Activated B cell treated with CpG ODN at 0.5 μM for 24 hours (primary cell): ENCODE data around the gene ZNF43. TPM values are rescaled to one million over a fixed set of nuclear protein-coding genes. Genes with fewer than 3 reads are reported as not detected.
A peak's percentile ranks its signal among the peaks of the same experiment; 100 is the strongest.

Experiments
- ATAC-seq: fragments of 200-7000 bp; cut with Tn5 transposase; one replicate; pipeline ENCODE4 v1.10.0; 2021; ENCODE audit warnings: low read depth, mild to moderate bottlenecking, moderate library complexity
- CTCF ChIA-PET: fragments of 350-600 bp; sonication (Branson Sonifier 250); formaldehyde crosslinking; loops from one replicate; lab custom pipeline; 2021; ENCODE audit warnings: antibody characterized with exemption; lab: Charles Lee
- POLR2A ChIA-PET: fragments of 350-600 bp; sonication (Branson Sonifier 250); formaldehyde crosslinking; loops from one replicate; lab custom pipeline; 2021; ENCODE audit warnings: antibody characterized with exemption; lab: Charles Lee
- DNase-seq: peaks from one replicate; pipeline ENCODE4 v3.0.0; 2022
- H3K27ac Mint-ChIP-seq: one replicate; pipeline ENCODE4 v1.8.0; 2020; ENCODE audit warnings: mixed read lengths
- H3K27me3 Mint-ChIP-seq: one replicate; pipeline ENCODE4 v1.8.0; 2021; ENCODE audit warnings: mixed read lengths
- H3K36me3 Mint-ChIP-seq: one replicate; pipeline ENCODE4 v1.8.0; 2021; ENCODE audit warnings: low read depth, mixed read lengths
- H3K4me1 Mint-ChIP-seq: one replicate; pipeline ENCODE4 v1.8.0; 2021; ENCODE audit warnings: mixed read lengths
- H3K4me3 Mint-ChIP-seq: one replicate; pipeline ENCODE4 v1.8.0; 2020; ENCODE audit warnings: mild to moderate bottlenecking, mixed read lengths
- H3K9me3 Mint-ChIP-seq: one replicate; pipeline ENCODE4 v1.8.0; 2020; ENCODE audit warnings: mixed read lengths
- CTCF ChIP-seq: fragments of 200-600 bp; IDR thresholded peaks from one replicate; pipeline ENCODE4 v1.8.0; 2022; ENCODE audit warnings: antibody characterized with exemption, mild to moderate bottlenecking
- intact Hi-C: fragments of 100-400 bp; cut with micrococcal nuclease; formaldehyde crosslinking; loops from one replicate; pipeline ENCODE4 v1.15.1; 2024
- total RNA-seq: library from RNA; stranded (reverse); gene quantifications from 2 replicates; pipeline ENCODE4 v1.2.3, GENCODE V29; 2022

Gene ZNF43
- total RNA-seq, 1 donor from 2014 or later = 52.4 TPM

- H3K36me3 Mint-ChIP-seq = peaks cover 61% of the 10 kb centered on the region
- POLR2A ChIA-PET = interaction anchor here (0.6 kb wide), 1 partner anchor 75 kb away, joined by 3 read pairs; no protein-coding TSS in a partner anchor
- intact Hi-C loops = loop anchor here (5.0 to 10.0 kb wide), 5 partner anchors 331 to 1849 kb away; partner anchors contain the start of genes ZNF429, ZNF431, ZNF675 and ZNF708
- no peaks in the 10 kb centered on the region for H3K9me3 Mint-ChIP-seq
- no peaks in the 10 kb centered on the region for H3K27me3 Mint-ChIP-seq
- no peak overlapping the region for H3K4me3 Mint-ChIP-seq
- H3K27ac Mint-ChIP-seq = no peak overlapping the region
- TF ChIP-seq CTCF = no peak
- CTCF ChIA-PET = no interaction called here
- ATAC-seq (no peak), DNase-seq (no peak)
- peaks cover 20% of the 10 kb centered on the region for H3K4me1 Mint-ChIP-seq
These were observed 2.7 kb upstream of the ZNF43 start for GRCh38 chr19:21838646-21839045.

GRCh38 chr19:21835429-21835809, 563 bp downstream of the ZNF43 start:
- TF ChIP-seq CTCF = no peak
- DNase-seq = no peak
- intact Hi-C loops = loop anchor here (5.0 to 10.0 kb wide), 5 partner anchors 328 to 1852 kb away; partner anchors contain the start of genes ZNF429, ZNF431, ZNF675 and ZNF708
- peaks cover 43% of the 10 kb centered on the region for H3K4me1 Mint-ChIP-seq
- H3K27me3 Mint-ChIP-seq = no peaks in the 10 kb centered on the region
- peaks cover 51% of the 10 kb centered on the region for H3K36me3 Mint-ChIP-seq
- H3K9me3 Mint-ChIP-seq = peaks cover 3% of the 10 kb centered on the region
- no peak for ATAC-seq
- POLR2A ChIA-PET = interaction anchor here (0.6 to 3.1 kb wide), 20 partner anchors 7 to 1560 kb away, joined by 3 to 63 read pairs (median 6); partner anchors contain the start of genes ZNF100, ZNF257, ZNF429 and ZNF493
- CTCF ChIA-PET = no interaction called here
- peak overlapping the region; percentile 100 for H3K27ac Mint-ChIP-seq
- peak overlapping the region; percentile 100 for H3K4me3 Mint-ChIP-seq

- no peak for DNase-seq
- Mint-ChIP-seq H3K4me3 (peak overlapping the region; percentile 54), H3K36me3 (peaks cover 43% of the 10 kb centered on the region), H3K27ac (peak overlapping the region; percentile 61), H3K4me1 (peaks cover 47% of the 10 kb centered on the region), H3K9me3 (peaks cover 3% of the 10 kb centered on the region), H3K27me3 (no peaks in the 10 kb centered on the region)
- no peak for ATAC-seq
- intact Hi-C loops = loop anchor here (10.0 kb wide), 2 partner anchors 509 to 1409 kb away; partner anchors contain the start of gene ZNF708
- TF ChIP-seq CTCF = no peak
- CTCF ChIA-PET = no interaction called here
- POLR2A ChIA-PET = interaction anchor here (0.7 kb wide), 1 partner anchor 14 kb away, joined by 5 read pairs; no protein-coding TSS in a partner anchor
These were observed 2.2 kb downstream of the ZNF43 start for GRCh38 chr19:21833733-21834132.

- Mint-ChIP-seq H3K27ac (no peak overlapping the region), H3K4me1 (peaks cover 1% of the 10 kb centered on the region), H3K36me3 (peaks cover 56% of the 10 kb centered on the region), H3K4me3 (no peak overlapping the region), H3K27me3 (no peaks in the 10 kb centered on the region), H3K9me3 (peaks cover 6% of the 10 kb centered on the region)
- intact Hi-C loops = no loop called here
- ChIA-PET POLR2A (interaction anchor here (0.7 to 1.0 kb wide), 2 partner anchors 10 to 57 kb away, joined by 6 to 7 read pairs; no protein-coding TSS in a partner anchor), CTCF (no interaction called here)
- TF ChIP-seq CTCF = no peak
- DNase-seq (no peak), ATAC-seq (no peak)
These were observed 11.3 kb downstream of the ZNF43 start for GRCh38 chr19:21824679-21825078.

GRCh38 chr19:21823224-21823623, 12.8 kb downstream of the ZNF43 start:
- H3K27me3 Mint-ChIP-seq = no peaks in the 10 kb centered on the region
- no peak overlapping the region for H3K4me3 Mint-ChIP-seq
- no peak for ATAC-seq
- no peaks in the 10 kb centered on the region for H3K4me1 Mint-ChIP-seq
- H3K36me3 Mint-ChIP-seq = peaks cover 66% of the 10 kb centered on the region
- POLR2A ChIA-PET = no interaction called here
- TF ChIP-seq CTCF = no peak
- no peak for DNase-seq
- no peak overlapping the region for H3K27ac Mint-ChIP-seq
- intact Hi-C loops = no loop called here
- peaks cover 11% of the 10 kb centered on the region for H3K9me3 Mint-ChIP-seq
- CTCF ChIA-PET = no interaction called here
